AG04450 (cell line): Measurements from ENCODE around the gene DBX1. TPM values are rescaled to one million over a fixed set of nuclear protein-coding genes. Genes with fewer than 3 reads are reported as not detected.

Source experiments
- CTCF ChIA-PET: fragments of 300-600, 350-600 bp; formaldehyde crosslinking; extraction: SDS; loops from one replicate; lab custom pipeline; 2022; ENCODE audit warnings: antibody characterized with exemption, inconsistent platforms; lab: Charles Lee
- POLR2A ChIA-PET: fragments of 350-600 bp; formaldehyde crosslinking; extraction: SDS; loops from one replicate; lab custom pipeline; 2021; ENCODE audit warnings: antibody characterized with exemption, inconsistent platforms; lab: Yijun Ruan, JAX
- DNase-seq: peaks from one replicate; pipeline ENCODE4 v3.0.0-alpha.2; 2011; ENCODE audit warnings: low read depth, low spot score
- H3K27ac ChIP-seq: one replicate; pipeline ENCODE4 v1.5.1; 2012; ENCODE audit warnings: low read depth, low read length, control low read depth
- H3K27me3 ChIP-seq: one replicate; pipeline ENCODE4 v1.6.0; 2012; ENCODE audit warnings: low read length; ENCODE audit not compliant: control insufficient read depth, insufficient read depth
- H3K4me3 ChIP-seq: 2 replicates; pipeline ENCODE4 v1.5.1; 2011; ENCODE audit warnings: mild to moderate bottlenecking, low read depth, low read length, control low read depth
- H3K9me3 ChIP-seq: 2 replicates; pipeline ENCODE4 v1.5.1; 2012; ENCODE audit warnings: low read length; ENCODE audit not compliant: control insufficient read depth, insufficient read depth
- polyA minus RNA-seq: library from RNA; depleted of rRNA, polyadenylated mRNA; stranded (reverse); fragments of >200 nt; gene quantifications from 2 replicates; pipeline ENCODE4 v1.2.3, GENCODE V29; 2011; rRNA and poly(A)+ RNA removed
- polyA plus RNA-seq: library from polyadenylated mRNA; depleted of rRNA; stranded (reverse); fragments of >200 nt; gene quantifications from 2 replicates; pipeline ENCODE4 v1.2.3, GENCODE V29; 2011; rRNA removed
- TF ChIP-seq, protein P1 (sequence below): IDR thresholded peaks from 2 replicates; pipeline ENCODE4 v1.5.1; 2011; ENCODE audit warnings: low read depth, low read length, control low read depth, inconsistent platforms

Gene DBX1, protein sequence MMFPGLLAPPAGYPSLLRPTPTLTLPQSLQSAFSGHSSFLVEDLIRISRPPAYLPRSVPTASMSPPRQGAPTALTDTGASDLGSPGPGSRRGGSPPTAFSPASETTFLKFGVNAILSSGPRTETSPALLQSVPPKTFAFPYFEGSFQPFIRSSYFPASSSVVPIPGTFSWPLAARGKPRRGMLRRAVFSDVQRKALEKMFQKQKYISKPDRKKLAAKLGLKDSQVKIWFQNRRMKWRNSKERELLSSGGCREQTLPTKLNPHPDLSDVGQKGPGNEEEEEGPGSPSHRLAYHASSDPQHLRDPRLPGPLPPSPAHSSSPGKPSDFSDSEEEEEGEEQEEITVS
- polyA plus RNA-seq (not detected in 2 replicates), polyA minus RNA-seq (not detected in 2 replicates)

DNA sequence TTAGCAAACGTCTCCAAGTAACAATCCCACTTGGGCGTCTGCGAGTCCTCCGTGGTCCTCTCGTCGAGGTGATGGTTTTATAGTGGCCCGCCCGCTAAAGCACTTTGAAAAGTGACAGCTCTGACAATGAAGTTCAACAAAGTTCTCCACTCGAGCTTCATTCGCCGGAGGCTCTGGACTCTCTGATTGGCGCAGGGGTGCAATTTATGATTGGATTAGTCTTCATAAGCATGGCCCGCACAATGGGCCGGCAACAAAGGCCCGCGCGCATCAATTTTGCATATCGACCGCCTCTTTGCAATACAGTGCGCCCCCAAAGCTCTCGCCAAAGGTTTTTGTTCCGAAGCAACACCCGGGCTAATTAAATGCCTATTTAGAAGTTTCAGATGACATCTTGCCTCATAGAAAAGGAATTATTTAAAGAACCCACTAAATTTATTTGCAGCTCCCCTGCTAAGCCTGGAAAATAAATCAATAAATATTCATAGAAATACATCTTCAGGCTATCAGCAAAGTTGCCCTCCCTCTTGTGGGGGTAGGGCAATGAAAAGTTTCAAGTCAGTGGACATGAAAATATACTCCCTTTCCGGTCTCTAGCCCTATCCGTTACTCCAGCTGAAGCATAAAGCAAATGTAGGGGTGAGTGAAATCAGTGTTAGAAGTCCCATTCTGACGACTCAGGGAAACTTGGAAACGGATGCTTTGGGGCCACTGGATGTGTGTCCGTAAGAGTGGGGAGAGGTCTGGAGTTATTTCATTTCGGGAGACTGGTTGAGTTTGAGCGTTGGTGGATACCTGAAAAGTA lies at the start of gene DBX1:
Gene DBX1 (minus strand): TSS at position 51 of the 805 bp plus-strand sequence. CDS start 151 bp downstream, outside the sequence.
- Histone ChIP-seq H3K27ac (no peak within 1 kb of the TSS), H3K9me3 (peaks cover 17% of the 10 kb centered on the region), H3K4me3 (no peak within 1 kb of the TSS), H3K27me3 (peaks cover 96% of the 10 kb centered on the region)
- TF ChIP-seq, protein P1, sequence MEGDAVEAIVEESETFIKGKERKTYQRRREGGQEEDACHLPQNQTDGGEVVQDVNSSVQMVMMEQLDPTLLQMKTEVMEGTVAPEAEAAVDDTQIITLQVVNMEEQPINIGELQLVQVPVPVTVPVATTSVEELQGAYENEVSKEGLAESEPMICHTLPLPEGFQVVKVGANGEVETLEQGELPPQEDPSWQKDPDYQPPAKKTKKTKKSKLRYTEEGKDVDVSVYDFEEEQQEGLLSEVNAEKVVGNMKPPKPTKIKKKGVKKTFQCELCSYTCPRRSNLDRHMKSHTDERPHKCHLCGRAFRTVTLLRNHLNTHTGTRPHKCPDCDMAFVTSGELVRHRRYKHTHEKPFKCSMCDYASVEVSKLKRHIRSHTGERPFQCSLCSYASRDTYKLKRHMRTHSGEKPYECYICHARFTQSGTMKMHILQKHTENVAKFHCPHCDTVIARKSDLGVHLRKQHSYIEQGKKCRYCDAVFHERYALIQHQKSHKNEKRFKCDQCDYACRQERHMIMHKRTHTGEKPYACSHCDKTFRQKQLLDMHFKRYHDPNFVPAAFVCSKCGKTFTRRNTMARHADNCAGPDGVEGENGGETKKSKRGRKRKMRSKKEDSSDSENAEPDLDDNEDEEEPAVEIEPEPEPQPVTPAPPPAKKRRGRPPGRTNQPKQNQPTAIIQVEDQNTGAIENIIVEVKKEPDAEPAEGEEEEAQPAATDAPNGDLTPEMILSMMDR, result no peak
- ChIA-PET CTCF (no interaction called here), POLR2A (no interaction called here)
- no peak for DNase-seq

DNA sequence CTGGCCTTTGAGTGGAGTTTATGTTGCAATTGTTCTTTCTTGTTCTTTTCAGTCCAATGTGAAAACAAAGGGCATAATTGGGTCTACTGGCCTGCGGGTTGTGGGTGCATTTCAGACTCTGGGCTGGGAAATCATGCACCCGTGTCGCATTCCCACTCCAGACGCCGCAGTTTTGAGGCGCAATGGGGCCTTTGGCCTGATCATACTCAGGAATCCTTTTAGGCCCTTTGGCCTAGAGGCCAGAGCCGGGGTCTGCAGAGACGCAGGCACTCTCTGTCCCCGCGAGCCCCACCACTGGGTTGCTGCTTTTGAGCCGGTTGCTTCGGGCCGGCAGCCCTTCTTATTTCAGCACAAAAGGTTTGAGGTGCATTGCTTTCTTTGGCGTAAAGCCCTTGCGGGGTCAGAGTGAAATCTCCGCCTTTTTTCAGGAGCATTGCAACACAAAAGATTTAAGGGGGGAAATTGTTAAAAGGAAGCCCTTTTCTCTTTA lies 48.4 kb upstream of the DBX1 start:
- H3K9me3 ChIP-seq, result no peaks in the 10 kb centered on the region; the same call in 1 of the 2 replicates
- CTCF ChIA-PET, result no interaction called here
- H3K27me3 ChIP-seq, result peaks cover 28% of the 10 kb centered on the region
- POLR2A ChIA-PET, result no interaction called here
- no peak overlapping the region for H3K4me3 ChIP-seq
- no peak for DNase-seq
- no peak overlapping the region for H3K27ac ChIP-seq
- TF ChIP-seq, protein P1, result no peak

DNA sequence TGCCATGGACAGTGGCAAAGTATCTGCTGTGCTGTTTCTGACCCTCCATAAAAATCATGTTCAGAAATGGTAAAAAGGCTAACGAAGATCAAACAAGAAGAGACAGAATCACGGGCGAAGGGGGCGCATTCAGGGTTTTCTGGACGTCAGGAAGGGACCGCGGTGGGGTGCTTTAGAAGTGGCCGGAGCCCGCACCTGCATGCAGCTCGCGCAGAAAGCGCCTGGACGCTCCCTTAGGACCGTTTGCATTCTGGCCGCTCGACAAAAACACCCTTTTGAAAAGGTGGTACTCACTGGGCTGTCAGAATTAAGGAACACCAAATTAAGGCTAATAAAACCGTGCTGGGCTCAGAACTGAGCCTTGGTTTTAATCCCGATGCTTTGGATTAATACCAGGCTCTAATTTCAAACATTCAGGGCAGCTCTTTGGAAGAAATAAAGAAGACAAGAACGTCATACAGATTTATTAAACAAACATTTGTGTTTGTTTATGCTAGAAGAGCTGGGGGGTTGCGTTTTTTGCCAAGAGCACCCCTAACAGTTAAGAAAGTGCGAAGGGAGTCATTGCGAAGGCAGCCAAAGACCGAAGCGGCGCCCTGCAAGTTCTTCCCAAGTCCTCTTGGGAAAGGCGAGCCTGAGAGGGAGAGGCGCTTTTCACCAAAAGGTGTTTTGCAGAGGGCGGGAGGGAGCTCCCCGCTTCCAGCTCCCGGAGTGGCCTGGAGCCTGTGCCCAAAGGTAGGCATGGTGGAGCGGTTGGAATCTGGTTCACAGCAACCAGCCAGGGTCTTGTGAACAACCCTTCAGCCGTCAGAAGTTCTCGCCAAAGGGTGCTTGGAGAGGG lies 47.7 kb upstream of the DBX1 start:
- H3K27me3 ChIP-seq, result peaks cover 31% of the 10 kb centered on the region
- TF ChIP-seq, protein P1, result no peak
- no peaks in the 10 kb centered on the region; the same call in 1 of the 2 replicates for H3K9me3 ChIP-seq
- ChIA-PET POLR2A (no interaction called here), CTCF (no interaction called here)
- no peak overlapping the region for H3K4me3 ChIP-seq
- H3K27ac ChIP-seq, result no peak overlapping the region
- DNase-seq, result no peak

DNA sequence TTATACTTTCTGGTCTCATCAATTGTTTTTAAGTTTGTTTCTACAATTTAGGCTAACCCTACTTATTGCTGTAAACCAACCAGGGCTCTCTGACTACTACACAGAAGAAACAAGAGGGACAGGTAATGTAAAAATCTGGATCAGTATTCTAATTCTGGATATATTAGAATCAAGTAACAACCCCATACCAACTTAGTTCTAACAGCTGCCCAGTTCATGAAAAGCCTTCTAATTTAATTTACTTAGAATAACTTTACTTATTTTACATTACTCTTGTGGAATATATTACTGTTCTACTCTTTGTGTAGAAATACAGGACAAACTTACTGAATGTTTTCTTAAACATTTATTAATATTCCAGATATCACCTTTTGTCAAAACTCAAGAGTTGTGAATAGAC lies 45.5 kb upstream of the DBX1 start:
- ChIA-PET POLR2A (no interaction called here), CTCF (no interaction called here)
- DNase-seq, result no peak

More for the DNA sequence above, 45.5 kb upstream of the DBX1 start:
- TF ChIP-seq, protein P1, result no peak
- H3K27ac ChIP-seq, result no peak overlapping the region
- H3K27me3 ChIP-seq, result peaks cover 34% of the 10 kb centered on the region
- H3K4me3 ChIP-seq, result no peak overlapping the region
- no peaks in the 10 kb centered on the region; the same call in 1 of the 2 replicates for H3K9me3 ChIP-seq
